NCI-H2029 treated with DMSO at 0.1 percent for 48 hours (cell line): Measurements from ENCODE around the gene TNFRSF13B.
"Not testable (repeated sequence)": the region's sequence is repeated elsewhere in the genome, so short reads cannot be mapped to it uniquely, and the experiment has no call there.

Source experiments
- DNase-seq: peaks from one replicate; lab custom pipeline; 2025; lab: John Stamatoyannopoulos, UW

TNFRSF13B gene

GRCh38 chr17:16987066-16987829, 15.3 kb upstream of the TNFRSF13B start:
- no peak for DNase-seq

GRCh38 chr17:16986391-16986790, 14.5 kb upstream of the TNFRSF13B start:
- DNase-seq, result no peak

- no peak for DNase-seq
Measured at GRCh38 chr17:16981928-16982327, 10.0 kb upstream of the TNFRSF13B start.

- no peak for DNase-seq
Measured at GRCh38 chr17:16980813-16981731, 9.2 kb upstream of the TNFRSF13B start.

GRCh38 chr17:16980061-16980460, 8.1 kb upstream of the TNFRSF13B start:
- DNase-seq, result no peak

GRCh38 chr17:16979237-16979823, 7.4 kb upstream of the TNFRSF13B start:
- not testable (repeated sequence) for DNase-seq

- no peak for DNase-seq
Measured at GRCh38 chr17:16977932-16978331, 6.0 kb upstream of the TNFRSF13B start.

GRCh38 chr17:16976725-16977550, 5.0 kb upstream of the TNFRSF13B start:
- DNase-seq, result no peak

GRCh38 chr17:16975744-16976625, 4.1 kb upstream of the TNFRSF13B start:
- no peak for DNase-seq

GRCh38 chr17:16975277-16975651, 3.3 kb upstream of the TNFRSF13B start:
- no peak for DNase-seq

- DNase-seq, result no peak
Measured at GRCh38 chr17:16974569-16975276, 2.8 kb upstream of the TNFRSF13B start.

GRCh38 chr17:16973760-16974540, 2.0 kb upstream of the TNFRSF13B start:
- DNase-seq, result no peak

GRCh38 chr17:16973043-16973442, 1.1 kb upstream of the TNFRSF13B start:
- not testable (repeated sequence) for DNase-seq

GRCh38 chr17:16972346-16972745, 428 bp upstream of the TNFRSF13B start:
- DNase-seq, result no peak

GRCh38 chr17:16969931-16970906, 1.7 kb downstream of the TNFRSF13B start:
- DNase-seq, result no peak

GRCh38 chr17:16968786-16969185, 3.1 kb downstream of the TNFRSF13B start:
- DNase-seq, result no peak

- no peak for DNase-seq
Measured at GRCh38 chr17:16962804-16963203, 9.1 kb downstream of the TNFRSF13B start.

GRCh38 chr17:16961792-16962191, 10.1 kb downstream of the TNFRSF13B start:
- DNase-seq, result no peak
